DOHH2 (cell line): ENCODE measurements around the gene PPP1R8.

Experiments
- CTCF ChIP-seq: fragments of 200-600 bp; sonication (generic); IDR thresholded peaks from one replicate; pipeline ENCODE4 v1.5.1; 2014; ENCODE audit warnings: antibody characterized with exemption, mild to moderate bottlenecking, low read depth, low read length; ENCODE audit not compliant: poor library complexity, severe bottlenecking
- EZH2phosphoT487 ChIP-seq: fragments of 200-600 bp; sonication (generic); IDR thresholded peaks from 2 replicates; pipeline ENCODE4 v1.6.1; 2017; ENCODE audit warnings: borderline replicate concordance, mild to moderate bottlenecking, antibody characterized with exemption, low read length, moderate library complexity, mixed read lengths

GRCh38 chr1:27782950-27783349 lies 47.6 kb upstream of the PPP1R8 start:
- TF ChIP-seq CTCF (no peak), EZH2phosphoT487 (no peak)
